Glomerular endothelial cell (primary cell): ENCODE results near the gene DICER1. TPM values are rescaled to one million over a fixed set of nuclear protein-coding genes. Genes with fewer than 3 reads are reported as not detected.
"Not testable (repeated sequence)": the region's sequence is repeated elsewhere in the genome, so short reads cannot be mapped to it uniquely, and the experiment has no call there.

ENCODE experiments used
- DNase-seq: peaks from one replicate; pipeline ENCODE4 v3.0.0-alpha.2; 2011; ENCODE audit warnings: low read depth, low spot score; ENCODE audit errors: extremely low read depth
- total RNA-seq: library from RNA; depleted of rRNA; stranded (reverse); fragments of >200 nt; gene quantifications from 2 replicates; pipeline ENCODE4 v1.2.3, GENCODE V29; 2015

The DICER1 gene
- total RNA-seq, 1 donor from 2014 or later, result 46.7 TPM

DNA sequence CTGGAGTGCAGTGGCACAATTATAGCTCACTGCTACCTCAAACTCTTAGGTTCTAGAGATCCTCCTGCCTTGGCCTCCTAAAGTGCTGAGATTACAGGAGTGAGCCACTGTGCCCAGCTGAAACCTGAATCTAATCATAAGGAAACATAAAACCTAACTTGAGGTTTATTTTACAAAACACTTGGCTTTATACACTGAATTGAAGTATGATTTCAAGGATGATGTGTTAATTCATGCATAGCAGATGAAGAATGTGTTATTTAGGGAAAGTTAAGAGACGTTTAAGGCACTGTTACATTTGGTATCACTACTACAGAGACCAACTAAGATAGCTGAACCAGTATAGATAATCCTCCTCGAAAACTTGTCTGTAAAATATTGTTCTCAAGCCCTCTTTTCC, 6.4 kb downstream of the DICER1 start:
- DNase-seq, result no peak

DNA sequence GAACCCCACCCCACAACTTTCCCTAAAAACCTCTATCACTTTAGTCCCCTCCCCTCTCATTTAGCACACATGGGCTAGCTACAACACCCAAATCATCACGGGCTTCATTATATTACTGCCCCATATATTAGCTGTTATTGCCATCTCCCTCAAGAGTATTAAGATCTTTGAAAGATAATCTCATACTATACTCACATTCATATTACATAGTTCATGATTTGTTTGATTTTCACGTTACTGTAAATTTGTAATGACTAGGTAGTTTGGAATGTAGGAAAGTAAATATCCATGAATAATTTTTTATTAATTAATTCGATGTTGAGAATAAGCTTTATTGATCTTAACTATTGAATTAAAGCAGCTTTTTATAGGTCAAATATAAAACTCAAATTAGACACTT, 7.9 kb downstream of the DICER1 start:
- DNase-seq, result no peak

GRCh38 chr14:95147597-95147996, 9.7 kb downstream of the DICER1 start:
- no peak for DNase-seq

GRCh38 chr14:95146079-95146771, 11.1 kb downstream of the DICER1 start:
- DNase-seq, result no peak

DNA sequence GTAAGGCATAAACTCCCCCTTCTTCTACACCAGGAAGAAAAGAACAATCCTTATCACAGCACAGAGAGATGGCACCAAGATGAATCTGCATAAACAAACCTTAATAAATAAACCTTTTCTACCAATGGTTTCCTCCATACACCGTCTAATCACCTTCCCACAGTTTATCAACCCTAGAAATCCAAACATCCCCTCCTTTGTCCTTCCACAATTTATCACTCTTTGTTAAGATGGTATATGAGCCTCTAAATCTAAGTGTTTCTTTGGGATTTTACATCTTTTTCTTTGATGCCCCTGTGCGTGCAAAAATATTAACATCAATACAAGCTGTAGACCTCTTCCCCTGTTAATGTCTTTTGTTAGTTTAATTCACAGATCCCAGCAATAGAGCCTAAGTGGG, 12.5 kb downstream of the DICER1 start:
- no peak for DNase-seq

- no peak for DNase-seq
These were observed 13.3 kb downstream of the DICER1 start for GRCh38 chr14:95143808-95144620.

DNA sequence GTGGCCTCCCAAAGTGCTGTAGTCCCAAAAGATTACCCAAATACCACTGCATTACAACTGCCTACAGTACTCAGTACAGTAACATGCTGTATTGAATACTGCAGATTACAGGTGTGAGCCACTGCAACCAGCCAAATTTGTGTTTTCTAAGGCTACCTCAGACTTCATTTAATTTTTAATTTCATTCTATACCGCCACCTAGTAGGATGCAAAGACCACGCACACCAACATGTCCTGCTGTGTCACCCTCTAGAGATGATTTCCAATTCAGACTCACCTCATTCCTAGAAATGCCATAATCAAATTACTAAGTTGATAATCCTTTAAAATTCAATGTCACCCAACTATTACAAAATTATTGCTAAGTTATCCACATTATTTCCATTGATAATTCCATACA, 15.1 kb downstream of the DICER1 start:
- DNase-seq, result no peak

- DNase-seq, result no peak
These were observed 15.6 kb downstream of the DICER1 start for GRCh38 chr14:95141684-95142083.

DNA sequence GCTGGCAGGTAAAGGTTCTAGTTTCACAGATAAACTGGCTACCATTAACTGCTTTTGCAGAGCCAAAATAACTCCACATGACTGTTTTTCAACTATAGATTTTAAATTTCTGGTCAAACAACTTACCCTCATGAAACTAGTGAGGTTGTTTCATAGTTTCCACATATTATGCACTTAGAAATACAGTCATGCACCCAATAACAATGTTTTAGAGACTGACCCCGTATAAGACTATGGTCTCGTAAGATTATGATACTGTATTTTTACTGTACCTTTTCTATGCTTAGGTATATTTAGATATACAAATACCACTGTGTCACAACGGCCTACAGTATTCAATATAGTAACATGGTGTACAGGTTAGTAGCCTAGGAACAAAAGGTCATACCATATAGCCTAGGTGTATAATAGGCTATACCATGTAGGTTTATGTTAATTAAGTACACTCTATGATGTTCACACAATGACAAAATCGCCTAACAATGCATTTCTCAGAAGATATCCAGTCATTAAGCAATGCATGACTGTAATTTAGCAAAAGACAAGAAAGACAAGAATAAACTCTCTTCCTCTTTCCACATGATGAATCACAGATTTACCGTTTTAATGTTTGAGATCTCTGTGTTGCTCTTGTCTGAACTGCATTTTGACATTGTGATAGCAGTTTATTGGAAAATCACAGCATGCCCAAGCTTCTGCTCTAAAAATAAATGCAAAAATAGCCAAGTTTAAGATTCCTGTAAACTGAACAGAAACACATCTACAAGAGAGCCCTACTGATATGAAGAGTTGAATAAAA, 17.1 kb downstream of the DICER1 start:
- no peak for DNase-seq

- DNase-seq, result no peak
These were observed 18.5 kb downstream of the DICER1 start for GRCh38 chr14:95138876-95139275.

DNA sequence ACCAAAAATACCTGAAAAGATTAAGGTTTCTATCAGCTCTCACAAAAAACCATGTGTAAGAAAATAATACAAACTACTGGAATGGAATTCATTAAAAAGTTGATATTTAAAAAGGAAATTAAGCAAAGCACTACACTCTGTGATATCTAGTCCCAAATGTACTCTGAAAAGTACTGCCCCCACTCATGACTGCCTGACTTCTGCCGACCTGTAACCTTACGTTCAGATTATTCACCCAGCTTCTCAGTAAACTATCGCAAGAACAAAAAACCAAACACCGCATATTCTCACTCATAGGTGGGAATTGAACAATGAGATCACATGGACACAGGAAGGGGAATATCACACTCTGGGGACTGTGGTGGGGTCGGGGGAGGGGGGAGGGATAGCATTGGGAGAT, 18.9 kb downstream of the DICER1 start:
- DNase-seq, result not testable (repeated sequence)

DNA sequence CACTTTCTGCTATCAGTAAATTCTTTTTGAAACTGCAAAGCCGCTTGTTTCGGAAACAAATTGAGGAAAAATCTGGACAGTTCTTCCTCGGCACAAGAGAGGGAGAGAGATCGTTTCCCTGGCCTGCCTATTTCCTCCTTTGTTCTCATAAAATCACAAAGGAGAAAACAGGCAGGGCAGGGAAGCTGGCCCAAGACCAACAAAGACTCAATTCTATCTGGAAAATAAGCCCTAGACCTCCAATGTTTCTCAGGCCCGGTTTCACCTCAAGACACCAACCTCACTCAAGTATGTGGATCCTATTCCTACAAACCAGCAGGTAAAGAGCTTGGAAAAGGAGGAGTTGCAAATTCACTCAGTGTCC, 19.5 kb downstream of the DICER1 start:
- DNase-seq, result no peak

DNA sequence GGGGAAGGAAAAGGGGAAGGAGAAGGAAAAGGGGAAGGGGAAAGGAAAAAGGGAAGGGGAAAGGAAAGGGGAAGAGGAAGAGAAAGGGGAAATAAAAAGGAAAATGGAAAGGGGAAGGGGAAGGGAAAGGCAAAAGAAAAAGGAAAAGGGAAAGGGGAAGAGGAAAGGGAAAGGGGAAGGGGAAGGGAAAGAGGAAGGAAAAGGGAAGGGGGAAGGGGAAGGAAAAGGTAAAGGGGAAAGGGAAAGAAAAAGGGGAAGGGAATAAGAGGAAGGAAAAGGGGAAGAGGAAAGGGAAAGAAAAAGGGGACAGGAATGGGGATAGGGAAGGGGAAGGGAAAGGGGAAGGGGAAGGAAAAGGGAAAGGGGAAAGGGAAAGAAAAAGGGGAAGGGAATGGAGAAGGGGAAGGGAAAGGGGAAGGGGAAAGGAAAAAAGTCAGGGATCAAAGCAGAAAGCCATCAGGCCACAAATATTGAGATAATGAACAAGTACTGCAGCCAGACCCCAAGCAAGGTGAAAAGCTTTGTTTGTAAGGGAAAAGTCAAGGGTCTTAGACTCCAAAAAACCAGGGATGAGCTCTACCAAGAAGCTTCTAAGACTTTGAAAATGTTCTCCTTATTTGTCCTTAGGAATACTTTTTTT, 20.0 kb downstream of the DICER1 start:
- no peak for DNase-seq

- DNase-seq, result no peak
These were observed 20.7 kb downstream of the DICER1 start for GRCh38 chr14:95136631-95137030.

- DNase-seq, result no peak
These were observed 22.9 kb downstream of the DICER1 start for GRCh38 chr14:95134304-95134933.

GRCh38 chr14:95133282-95133681, 24.0 kb downstream of the DICER1 start:
- no peak for DNase-seq

- DNase-seq, result no peak
These were observed 24.6 kb downstream of the DICER1 start for GRCh38 chr14:95132760-95133159.

- no peak for DNase-seq
These were observed 26.8 kb downstream of the DICER1 start for GRCh38 chr14:95130549-95130948.

- no peak for DNase-seq
These were observed 29.2 kb downstream of the DICER1 start for GRCh38 chr14:95128140-95128539.

DNA sequence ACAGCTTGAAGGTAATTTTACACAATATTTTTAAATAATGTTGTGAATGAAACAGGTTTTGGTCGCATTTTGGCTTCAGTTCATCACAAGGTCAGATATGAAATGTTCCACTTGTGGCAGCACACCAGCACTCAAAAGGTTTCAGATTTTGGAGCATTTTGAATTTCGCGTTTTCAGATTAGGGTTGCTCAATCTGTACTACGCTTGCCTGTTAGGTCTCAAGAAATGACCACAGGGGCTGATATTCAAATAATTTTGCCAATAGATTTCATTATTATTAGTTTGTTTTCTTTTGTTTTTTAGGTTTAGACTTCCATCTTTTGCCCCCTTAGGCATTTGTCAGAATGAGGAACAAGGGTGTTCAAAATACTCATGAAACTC, 29.8 kb downstream of the DICER1 start:
- DNase-seq, result no peak
